Spinal cord (tissue), 10 donors: Measurements from ENCODE around the gene MPP1. TPM values are rescaled to one million over a fixed set of nuclear protein-coding genes. Genes with fewer than 3 reads are reported as not detected.

Source experiments
- DNase-seq, 6 donors: peaks; one replicate each; pipeline versions ENCODE4 v3.0.0 to v3.0.0-alpha.2; 2013 to 2015; ENCODE audit warnings: low spot score in 6 of 6, low read depth in 4 of 6
- H3K27ac ChIP-seq: one replicate; pipeline ENCODE4 v1.5.1; 2013; ENCODE audit warnings: low read depth, low read length, control low read depth
- H3K27me3 ChIP-seq: one replicate; pipeline ENCODE4 v1.6.1; 2013; ENCODE audit warnings: low read length; ENCODE audit not compliant: control insufficient read depth, insufficient read depth
- H3K36me3 ChIP-seq: one replicate; pipeline ENCODE4 v1.6.1; 2013; ENCODE audit warnings: low read length; ENCODE audit not compliant: control insufficient read depth, insufficient read depth
- H3K4me1 ChIP-seq: one replicate; pipeline ENCODE4 v1.6.1; 2013; ENCODE audit warnings: low read length; ENCODE audit not compliant: control insufficient read depth, insufficient read depth
- H3K4me3 ChIP-seq: one replicate; pipeline ENCODE4 v1.5.1; 2013; ENCODE audit warnings: low read depth, low read length, control low read depth
- H3K9me3 ChIP-seq: one replicate; pipeline ENCODE4 v1.6.1; 2013; ENCODE audit warnings: low read length; ENCODE audit not compliant: control insufficient read depth, insufficient read depth
- WGBS: methylation state at CpG from one replicate; pipeline ENCODE4 v1.1.5; 2013; ENCODE audit warnings: missing lambda C conversion rate; ENCODE audit not compliant: insufficient coverage; 5-methylcytosine and 5-hydroxymethylcytosine counted together
- polyA plus RNA-seq, 2 donors: library from polyadenylated mRNA; unstranded; fragments of 120-200 nt; gene quantifications; one replicate each; pipeline ENCODE4 v1.2.1, GENCODE V29; 2013; ENCODE audit not compliant: insufficient read length in 2 of 2
- total RNA-seq, 2 donors: library from RNA; depleted of rRNA in 1 of 2; stranded (reverse); fragments of 120-200 nt in 1 of 2; fragments of >200 nt in 1 of 2; gene quantifications; one replicate each; pipeline versions ENCODE4 v1.2.3 to v1.2.4, GENCODE V29; 2013 to 2014
- donor health status: healthy.

MPP1 gene
- total and polyA plus RNA-seq, 4 donors = 36.6 to 47.2 (median 43.4) TPM

DNA sequence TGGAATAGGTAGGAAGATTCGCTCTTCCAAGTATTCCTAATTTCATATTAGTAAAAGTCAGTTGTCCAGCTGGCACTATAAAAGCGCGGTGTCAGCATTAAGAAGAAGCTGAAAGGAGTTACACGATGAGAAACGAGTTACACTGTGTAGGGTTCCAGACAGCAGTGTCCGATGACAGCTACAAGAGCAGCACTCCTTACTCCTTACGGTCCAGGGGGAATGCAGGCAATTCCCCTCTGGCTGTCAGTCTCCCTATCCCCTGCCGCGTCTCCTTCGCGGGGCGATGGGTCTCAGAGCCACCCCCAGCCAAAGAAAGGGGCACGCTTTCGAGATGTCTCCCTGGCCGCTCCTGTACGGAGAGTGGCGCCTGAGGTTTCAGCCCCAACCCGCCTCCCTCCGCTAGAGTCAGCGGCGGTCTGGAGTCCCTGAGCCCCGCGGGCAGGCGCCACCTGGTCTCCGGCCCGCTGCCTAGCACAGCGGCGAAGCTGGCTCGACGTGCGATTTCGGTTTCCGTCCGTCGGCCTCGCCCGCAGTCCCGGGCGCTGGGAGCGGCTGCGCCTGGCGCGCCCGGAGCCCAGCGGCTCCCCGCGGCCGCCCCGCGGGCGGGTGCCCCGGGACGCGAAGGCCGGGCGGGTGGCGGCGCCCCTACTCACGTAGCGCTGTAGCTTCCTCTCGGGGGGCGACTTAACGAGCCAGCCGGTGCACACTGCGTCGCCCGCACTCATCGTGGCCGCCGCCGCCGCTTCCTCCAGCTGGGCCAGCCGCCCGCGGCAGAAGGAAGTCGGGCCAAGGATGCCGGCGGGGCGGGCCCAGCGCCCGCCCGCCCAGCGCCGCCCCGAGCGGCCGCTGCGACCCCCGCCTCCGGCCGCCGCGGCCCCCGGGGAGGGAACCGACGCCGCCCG lies 54.7 kb downstream of the MPP1 start, which contains the start of gene GAB3:
Gene GAB3, minus strand, starts transcription at position 777 of the 902 bp plus-strand sequence. Its CDS starts 52 bp downstream, at position 725.
- DNase-seq = peak in 2 of 6 donors; percentile 9 to 25
- Histone ChIP-seq H3K27me3 (peaks cover 20% of the 10 kb centered on the region), H3K27ac (peak within 1 kb of the TSS; percentile 57), H3K4me1 (peaks cover 2% of the 10 kb centered on the region), H3K9me3 (no peaks in the 10 kb centered on the region), H3K4me3 (peak within 1 kb of the TSS; percentile 41), H3K36me3 (no peaks in the 10 kb centered on the region)
- 17% methylated on average over 87 of the region's 98 CpGs for WGBS

DNA sequence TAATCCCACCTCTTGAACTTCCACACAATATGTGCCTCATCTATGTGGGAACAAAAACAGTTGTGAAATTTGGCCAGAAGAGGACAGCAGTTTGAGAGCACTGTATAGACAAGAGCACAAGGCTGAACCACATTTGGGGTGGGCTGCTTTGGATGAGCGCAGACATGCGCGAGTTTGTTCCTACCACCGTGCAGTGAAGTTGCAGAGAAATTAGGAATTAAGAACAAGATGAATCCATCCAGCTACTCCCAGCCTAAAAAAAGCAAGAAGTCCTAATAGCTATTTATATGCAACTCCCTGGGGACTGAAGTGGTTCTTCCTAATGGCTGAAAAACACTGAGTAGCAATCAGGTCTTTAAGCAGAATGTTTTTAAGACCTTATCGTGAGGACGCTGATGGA lies 55.4 kb downstream of the MPP1 start:
- 80% methylated on average over 1 of the region's 6 CpGs for WGBS
- DNase-seq = peak in 1 of 6 donors; percentile 18
- Histone ChIP-seq H3K36me3 (no peaks in the 10 kb centered on the region), H3K27me3 (peaks cover 20% of the 10 kb centered on the region), H3K4me1 (peaks cover 2% of the 10 kb centered on the region), H3K27ac (peak overlapping the region; percentile 25), H3K4me3 (peak overlapping the region; percentile 41), H3K9me3 (no peaks in the 10 kb centered on the region)

DNA sequence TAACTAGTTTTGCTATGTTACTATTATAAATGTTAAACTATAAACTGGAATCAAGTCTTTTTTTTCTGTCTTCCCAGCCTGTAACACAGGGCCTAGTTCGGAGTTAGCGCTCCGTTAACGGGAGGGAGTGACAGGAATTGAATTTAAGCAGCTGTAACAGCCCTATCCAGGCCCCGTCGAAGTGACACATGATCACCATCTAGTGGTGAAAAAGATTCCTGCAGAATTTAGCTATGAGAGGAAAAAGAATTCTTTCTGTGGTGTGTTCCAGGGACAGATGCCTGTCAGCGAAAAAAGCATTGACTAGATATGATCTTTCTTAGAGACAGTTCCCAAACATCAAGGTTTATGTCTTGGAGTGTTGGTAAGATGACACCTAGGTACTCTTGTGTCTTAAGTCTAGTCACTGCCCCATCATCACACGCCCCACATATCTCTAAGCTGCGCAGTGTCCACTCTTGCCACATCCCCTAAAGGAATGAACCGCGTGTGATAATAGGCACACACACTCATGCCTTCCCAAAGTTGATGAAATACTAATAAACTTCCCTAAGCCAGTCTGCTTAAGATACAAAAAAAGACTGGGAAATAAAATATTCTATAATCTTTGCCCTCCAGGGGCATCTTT lies 56.5 kb downstream of the MPP1 start:
- peak in 5 of 6 donors; percentile 35 to 86 (median 54) for DNase-seq
- Histone ChIP-seq H3K27ac (no peak overlapping the region), H3K4me3 (no peak overlapping the region), H3K9me3 (peaks cover 1% of the 10 kb centered on the region), H3K36me3 (no peaks in the 10 kb centered on the region), H3K27me3 (peaks cover 20% of the 10 kb centered on the region), H3K4me1 (peaks cover 2% of the 10 kb centered on the region)
- 5% methylated on average over 4 of the region's 11 CpGs for WGBS

DNA sequence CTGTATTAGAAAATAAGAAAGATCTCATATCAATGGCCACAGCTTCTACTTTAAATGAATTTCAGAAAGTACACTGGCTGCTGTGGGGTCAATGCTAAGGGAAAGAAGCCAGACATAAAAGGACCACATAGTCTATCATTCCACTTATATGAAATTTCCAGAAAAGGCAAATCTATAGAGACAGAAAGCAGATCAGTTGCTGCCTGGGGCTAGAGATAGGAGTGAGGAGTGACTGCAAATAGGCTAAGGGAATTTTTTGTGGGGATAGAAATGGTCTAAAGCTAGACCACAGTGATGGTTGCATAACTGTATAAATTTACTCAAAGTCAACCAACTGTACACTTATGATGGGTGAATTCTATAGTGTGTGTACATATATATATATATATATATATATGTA lies 62.7 kb downstream of the MPP1 start:
- Histone ChIP-seq H3K9me3 (peaks cover 1% of the 10 kb centered on the region), H3K27me3 (no peaks in the 10 kb centered on the region)
- no peak for DNase-seq

GRCh38 chrX:154739952-154740465 lies 65.3 kb downstream of the MPP1 start:
- H3K27me3 ChIP-seq = no peaks in the 10 kb centered on the region
- WGBS = no CpG with 5 or more reads among the region's 2 CpGs

More for the DNA sequence above, 62.7 kb downstream of the MPP1 start:
- Histone ChIP-seq H3K4me3 (no peak overlapping the region), H3K36me3 (no peaks in the 10 kb centered on the region), H3K27ac (no peak overlapping the region), H3K4me1 (no peaks in the 10 kb centered on the region)

GRCh38 chrX:154738011-154738738 lies 67.1 kb downstream of the MPP1 start:
- Histone ChIP-seq H3K27me3 (no peaks in the 10 kb centered on the region), H3K27ac (no peak overlapping the region), H3K4me1 (peaks cover 8% of the 10 kb centered on the region), H3K36me3 (no peaks in the 10 kb centered on the region), H3K4me3 (no peak overlapping the region), H3K9me3 (no peaks in the 10 kb centered on the region)
- WGBS = 52% methylated on average over 8 of the region's 8 CpGs
- DNase-seq = peak in 1 of 6 donors; percentile 18

More at GRCh38 chrX:154739952-154740465, 65.3 kb downstream of the MPP1 start:
- Histone ChIP-seq H3K4me3 (no peak overlapping the region), H3K4me1 (peaks cover 5% of the 10 kb centered on the region), H3K27ac (no peak overlapping the region), H3K36me3 (no peaks in the 10 kb centered on the region), H3K9me3 (peaks cover 1% of the 10 kb centered on the region)
- no peak for DNase-seq

- Histone ChIP-seq H3K9me3 (no peaks in the 10 kb centered on the region), H3K36me3 (no peaks in the 10 kb centered on the region), H3K4me1 (peaks cover 8% of the 10 kb centered on the region), H3K4me3 (no peak overlapping the region), H3K27me3 (no peaks in the 10 kb centered on the region), H3K27ac (no peak overlapping the region)
- 92% methylated on average over 5 of the region's 5 CpGs for WGBS
- DNase-seq = no peak
Measured at GRCh38 chrX:154737136-154737535, 68.1 kb downstream of the MPP1 start.

- H3K4me1 ChIP-seq = peaks cover 8% of the 10 kb centered on the region
- H3K4me3 ChIP-seq = no peak overlapping the region
- H3K9me3 ChIP-seq = no peaks in the 10 kb centered on the region
- H3K27ac ChIP-seq = no peak overlapping the region
- H3K27me3 ChIP-seq = no peaks in the 10 kb centered on the region
- 7% methylated on average over 2 of the region's 7 CpGs for WGBS
- H3K36me3 ChIP-seq = no peaks in the 10 kb centered on the region
- peak in 1 of 6 donors; percentile 14 for DNase-seq
Measured at GRCh38 chrX:154735695-154736393, 69.4 kb downstream of the MPP1 start.
